NCI-H345 treated with DMSO at 0.1 percent for 48 hours (cell line): ENCODE data around the gene CTNNA1.

Experiments used
- DNase-seq: peaks from one replicate; lab custom pipeline; 2025; ENCODE audit not compliant: unreplicated experiment; lab: John Stamatoyannopoulos, UW

CTNNA1 gene

DNA sequence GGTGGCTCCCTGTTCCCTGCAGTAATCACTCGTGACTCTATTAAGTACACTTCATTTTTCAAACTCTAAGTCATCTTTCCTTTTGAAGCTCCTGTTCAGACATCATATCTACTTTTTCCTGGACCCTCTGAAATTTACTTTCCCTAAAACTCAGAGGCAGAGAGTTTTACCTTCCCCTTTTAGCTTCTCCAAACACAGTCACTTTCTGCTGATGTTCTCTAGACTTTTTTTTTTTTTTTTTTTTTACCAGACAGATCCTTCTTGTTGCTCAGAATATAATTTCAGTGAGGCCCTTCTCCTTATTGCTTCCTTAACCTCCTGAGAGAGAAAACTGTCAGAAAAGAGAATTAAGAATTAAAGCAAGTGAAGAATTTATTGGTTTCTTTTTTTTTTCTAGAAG is 208.5 kb downstream of the CTNNA1 start:
- DNase-seq: no peak

DNA sequence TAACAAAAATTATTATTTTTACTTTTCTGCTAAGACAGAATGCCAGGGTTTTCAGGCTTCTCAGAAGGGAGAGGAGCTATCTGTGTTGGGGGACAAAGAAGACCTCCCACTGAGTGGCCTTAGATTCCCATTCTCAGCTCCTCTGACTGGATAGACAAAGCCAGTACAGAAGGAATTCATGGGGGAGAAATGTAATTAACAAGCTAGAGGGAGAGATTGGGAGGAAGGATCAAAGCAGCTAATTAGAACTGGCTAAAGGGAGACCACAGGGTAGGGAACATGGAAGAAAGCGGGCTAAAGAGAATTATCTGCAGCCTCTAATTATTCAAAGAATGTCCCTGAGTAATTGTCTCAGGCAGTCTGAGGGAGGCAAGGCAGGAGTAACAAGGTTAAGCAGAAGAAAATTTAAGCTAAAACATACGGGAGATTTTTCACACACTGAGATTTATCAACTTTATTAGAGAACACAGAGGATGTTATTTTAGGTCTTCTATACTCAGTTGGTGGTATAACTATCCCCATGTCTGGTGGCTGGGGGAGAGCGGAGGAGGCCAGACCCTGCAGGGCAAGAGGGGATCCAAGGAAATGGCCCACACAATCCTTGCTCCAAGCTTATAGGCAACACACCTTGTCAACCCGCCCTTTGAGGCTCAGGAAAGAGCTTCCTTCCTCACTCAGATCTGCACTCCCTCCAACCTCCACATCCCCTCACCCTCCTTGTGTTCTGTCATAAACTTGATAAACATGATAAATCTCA is 209.6 kb downstream of the CTNNA1 start:
- DNase-seq: no peak

DNA sequence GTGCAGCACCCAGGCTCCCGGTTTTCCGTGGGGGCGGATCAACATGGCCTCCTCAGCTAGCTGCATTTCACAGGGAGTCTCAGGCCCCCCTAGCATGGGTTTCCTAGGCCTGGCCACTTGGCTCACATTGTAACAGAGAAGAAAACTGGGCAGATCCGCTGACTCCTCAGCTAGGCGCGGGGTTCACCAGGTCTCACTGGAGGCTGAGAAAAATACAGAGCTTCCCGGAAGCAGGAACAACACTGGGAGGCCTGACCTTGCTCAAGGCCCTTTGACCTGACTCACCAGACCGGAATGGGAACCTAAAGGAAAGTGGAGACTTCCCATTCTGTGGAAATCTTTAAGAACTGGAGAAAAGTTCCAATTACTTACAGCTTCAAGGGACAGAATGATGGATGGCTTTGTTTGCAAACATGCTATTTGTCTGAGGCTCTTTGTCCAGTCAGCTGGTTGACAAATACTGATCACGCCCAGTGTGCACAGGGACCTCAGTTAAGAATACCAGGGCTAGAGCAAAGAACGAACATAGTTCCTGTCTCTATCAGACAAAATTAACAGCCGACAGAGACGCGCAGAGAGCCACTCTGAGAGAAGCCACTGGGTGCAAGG is 210.6 kb downstream of the CTNNA1 start:
- no peak for DNase-seq

DNA sequence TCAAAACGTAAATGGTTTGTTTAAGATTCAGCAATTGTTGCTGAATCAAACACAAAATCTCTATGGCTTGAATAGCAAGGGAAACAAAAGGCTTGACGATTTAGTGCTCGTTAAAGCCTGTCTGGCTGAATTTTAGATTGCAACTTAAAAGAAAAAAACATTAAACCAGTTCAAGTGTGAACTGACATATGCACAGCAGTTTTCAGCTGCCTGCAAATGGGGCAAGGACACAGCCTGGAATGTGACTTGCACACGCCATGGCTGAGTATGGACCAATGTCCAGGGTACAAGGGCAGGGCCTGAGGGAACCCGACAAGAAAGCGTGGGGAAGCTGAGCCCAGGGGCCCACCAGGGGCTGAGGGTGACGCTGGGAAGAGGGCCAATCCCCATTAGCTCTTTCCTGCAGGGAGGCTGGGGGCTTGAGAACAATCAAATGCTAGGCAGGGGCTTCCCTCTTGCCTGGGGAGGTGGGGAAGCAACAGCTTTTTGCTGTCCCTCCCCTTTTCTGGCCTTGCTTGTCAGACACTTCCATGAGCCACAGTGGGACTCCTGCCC is 211.5 kb downstream of the CTNNA1 start:
- no peak for DNase-seq

DNA sequence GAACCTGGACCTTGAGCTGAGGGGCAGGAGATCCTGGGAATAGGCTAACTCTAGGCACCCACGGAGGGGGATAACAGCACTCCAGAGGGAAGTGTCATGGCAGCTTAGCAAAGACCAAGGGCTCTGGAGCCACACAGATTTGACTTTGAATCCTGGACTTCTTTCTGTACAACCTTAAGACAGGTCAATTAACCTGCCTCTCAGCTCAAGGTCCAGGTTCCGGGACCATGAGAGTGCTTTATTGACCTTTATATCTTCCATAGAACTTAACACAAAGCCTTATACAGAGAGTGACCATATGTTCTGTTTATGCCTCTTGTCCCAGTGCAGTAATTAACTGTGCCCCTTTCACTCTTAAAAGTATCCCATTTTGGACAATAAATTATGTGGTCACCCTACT is 212.4 kb downstream of the CTNNA1 start:
- no peak for DNase-seq

DNA sequence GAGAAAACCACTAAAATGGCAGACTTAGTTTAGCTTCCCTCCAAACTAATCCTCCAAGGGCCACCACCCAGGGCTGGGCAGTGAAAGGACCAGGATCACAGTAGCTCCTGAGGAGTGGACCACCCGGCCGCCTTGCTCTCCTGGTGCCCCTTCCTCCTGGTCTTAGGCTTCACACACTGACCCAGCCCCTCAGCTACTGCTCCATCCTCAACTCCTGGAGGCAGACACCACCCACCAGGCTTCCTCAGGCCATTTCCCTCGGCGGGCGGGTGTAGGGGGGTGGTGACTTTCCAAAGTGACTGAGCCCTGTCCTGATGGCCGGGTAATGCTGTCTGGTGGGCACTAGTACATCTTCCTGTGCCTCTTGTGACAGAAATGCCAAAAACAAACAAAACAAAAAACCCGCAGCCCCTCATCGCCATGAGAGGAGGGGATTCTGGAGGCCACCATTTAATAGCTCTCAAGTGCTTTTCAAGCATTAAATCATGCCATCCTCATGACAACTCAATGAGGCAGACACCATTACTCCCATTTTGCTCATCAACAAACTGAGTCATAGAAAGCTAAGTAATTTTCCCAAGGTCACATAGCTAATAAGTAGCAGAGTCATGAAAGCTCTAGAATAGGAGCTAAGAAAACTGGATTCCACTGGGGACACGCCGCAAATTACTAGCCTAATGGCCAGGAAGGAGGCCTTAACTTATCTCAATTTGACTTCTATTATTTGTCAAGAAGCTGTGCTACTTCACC is 213.2 kb downstream of the CTNNA1 start:
- DNase-seq: no peak

DNA sequence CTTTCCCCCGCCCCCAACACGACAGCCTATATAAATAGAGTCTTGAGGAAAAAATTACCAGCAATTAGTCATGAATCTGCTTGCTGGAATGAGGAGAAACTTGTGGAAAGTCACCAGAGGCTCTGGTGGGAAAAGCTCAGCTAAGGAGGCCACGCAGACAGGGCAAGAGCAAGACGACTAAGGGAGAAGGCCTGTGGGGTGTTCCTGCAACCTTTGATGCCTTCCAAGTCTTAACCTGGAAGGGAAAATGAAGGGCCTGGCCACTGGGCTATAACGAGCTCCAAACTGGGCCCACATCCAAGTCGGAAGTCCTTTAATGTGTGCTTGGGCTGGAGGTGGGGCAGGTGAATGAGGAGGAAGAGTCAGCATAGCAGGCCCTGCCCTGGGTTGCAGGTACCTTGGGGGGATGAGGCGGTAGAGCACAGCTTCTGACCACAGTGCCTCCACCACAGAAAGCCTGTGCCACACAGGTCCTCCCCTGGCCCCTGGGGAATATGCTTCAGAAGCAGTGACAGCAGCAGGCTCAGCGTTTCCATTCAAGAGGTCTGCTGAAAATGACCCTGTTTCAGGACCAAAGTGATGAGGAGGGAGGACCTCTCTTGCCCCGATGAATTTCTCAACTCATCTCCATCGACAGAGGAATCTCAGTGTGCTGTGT is 214.7 kb downstream of the CTNNA1 start:
- no peak for DNase-seq

DNA sequence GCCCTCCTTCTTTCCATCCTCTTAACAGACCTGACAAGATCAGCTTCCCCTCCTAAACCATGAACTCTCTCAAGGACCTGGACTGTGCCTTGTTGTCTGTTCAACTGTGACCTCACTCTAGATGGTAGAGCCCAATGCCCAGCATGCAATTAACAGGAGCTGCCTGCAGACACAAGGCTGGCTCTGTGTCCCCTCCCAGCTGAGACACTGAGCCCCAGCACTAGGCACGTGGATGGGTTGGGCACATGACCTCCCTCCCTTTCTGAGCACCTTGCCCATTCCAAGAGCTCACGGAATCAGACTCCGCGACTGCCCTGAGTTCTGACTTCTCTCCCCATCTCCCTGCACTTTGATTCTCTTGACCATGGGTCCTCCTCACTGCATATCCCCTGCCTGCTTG is 215.4 kb downstream of the CTNNA1 start:
- DNase-seq: no peak

DNA sequence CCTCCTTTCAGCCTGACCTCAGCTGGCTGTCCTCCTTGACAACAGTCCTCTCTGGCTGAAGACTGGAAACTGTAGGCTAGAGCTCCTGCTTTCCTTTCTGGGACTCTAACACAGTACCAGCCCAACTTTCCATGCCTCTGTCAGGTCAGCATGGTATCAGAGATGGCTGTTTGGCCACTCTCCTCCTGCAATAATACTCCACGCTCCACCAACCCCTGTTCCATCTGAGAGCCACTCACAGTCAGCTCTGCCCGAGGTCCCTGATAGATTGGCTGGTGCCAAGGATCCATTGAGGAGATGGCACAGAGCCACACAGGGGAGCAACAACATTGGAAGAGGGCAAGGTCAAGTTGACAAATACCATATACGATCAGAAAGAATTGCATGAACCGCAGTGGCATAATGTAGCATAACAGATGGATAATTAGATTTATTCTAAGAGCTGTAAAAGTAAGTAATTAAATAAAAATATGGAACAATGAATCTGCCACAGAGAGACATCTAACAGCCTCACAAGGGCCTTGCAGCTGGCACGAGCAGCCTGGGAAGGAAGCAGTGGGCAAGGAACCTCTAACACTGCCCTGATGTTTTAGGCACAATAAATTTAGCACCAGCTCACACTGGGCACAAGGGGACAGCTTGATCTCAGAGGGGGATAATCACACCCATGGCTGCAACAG is 216.2 kb downstream of the CTNNA1 start:
- DNase-seq: no peak

DNA sequence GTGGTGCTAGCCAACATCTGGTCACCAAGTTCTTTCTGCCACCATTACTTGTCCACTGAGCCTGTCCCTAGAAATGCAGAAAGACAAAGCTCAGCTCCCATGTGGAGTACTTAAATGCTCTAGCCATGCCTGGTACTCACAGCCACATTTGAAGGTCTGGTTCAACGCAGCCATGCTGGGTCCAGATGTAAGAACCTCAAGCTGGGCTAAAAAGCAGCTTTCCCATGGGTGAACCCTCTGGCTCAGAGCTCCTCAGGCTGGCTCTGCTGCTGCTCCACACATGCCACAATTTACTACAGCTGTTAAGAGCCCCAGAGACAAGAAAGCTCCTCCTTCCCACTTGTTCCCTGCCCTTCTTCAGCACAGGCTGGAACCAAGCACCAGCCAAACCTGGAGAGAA is 219.0 kb downstream of the CTNNA1 start:
- DNase-seq: no peak

DNA sequence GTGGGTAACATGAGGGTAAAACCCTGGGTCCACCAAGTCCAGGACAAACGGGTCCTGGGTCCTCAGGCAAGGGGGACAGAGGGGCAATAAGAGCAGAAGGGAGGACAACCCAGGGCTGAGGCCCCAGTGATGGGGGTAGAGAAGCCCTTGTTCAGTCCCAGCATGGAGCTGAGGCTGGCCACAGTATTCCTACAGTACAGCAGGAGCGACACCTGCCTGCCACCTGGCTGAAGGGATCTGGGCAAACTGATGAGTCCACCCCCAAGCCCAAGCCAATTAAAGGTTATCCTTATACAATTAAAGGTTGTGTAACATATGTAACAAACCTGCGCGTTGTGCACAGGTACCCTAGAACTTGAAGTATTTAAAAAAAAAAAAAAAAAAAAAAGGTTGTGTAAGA is 219.6 kb downstream of the CTNNA1 start:
- DNase-seq: no peak

DNA sequence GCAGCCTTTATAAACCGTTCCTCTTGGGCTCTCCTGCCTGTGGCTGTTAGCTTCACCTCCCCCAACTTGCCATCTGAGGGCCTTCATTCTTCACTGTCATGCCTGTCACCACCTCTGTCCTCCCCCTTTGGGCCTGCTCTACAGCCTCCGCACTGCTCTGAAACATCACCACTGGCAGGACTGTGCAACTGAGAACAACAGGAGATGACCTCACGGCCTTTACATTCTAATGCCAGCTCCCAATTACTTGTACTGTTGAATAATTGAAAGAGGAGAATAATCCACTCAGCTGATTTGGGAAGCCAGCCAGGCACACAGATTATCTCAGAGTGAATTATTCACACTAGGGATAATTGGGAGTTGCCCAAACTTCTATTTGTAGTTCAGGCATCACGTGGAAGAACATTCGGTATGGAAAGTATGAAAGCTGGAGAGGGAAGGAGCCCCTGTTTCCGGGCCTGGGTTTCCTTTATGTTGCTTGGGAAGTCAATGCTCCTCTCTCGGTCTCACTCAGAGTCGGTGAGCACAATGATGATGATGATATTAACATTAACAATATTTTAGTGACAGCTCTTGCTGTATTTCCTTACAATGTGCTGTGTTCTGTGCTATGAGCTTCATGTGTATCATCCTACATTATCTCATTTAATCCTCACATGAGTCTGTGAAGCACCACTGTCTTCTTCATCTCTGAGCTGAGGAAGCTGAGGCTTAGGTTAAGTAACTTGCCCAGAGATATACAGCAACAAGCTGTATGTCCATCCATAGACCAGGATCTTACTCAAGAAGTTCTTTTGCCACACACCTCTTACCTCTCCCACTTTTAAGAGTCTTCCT is 221.2 kb downstream of the CTNNA1 start:
- no peak for DNase-seq

DNA sequence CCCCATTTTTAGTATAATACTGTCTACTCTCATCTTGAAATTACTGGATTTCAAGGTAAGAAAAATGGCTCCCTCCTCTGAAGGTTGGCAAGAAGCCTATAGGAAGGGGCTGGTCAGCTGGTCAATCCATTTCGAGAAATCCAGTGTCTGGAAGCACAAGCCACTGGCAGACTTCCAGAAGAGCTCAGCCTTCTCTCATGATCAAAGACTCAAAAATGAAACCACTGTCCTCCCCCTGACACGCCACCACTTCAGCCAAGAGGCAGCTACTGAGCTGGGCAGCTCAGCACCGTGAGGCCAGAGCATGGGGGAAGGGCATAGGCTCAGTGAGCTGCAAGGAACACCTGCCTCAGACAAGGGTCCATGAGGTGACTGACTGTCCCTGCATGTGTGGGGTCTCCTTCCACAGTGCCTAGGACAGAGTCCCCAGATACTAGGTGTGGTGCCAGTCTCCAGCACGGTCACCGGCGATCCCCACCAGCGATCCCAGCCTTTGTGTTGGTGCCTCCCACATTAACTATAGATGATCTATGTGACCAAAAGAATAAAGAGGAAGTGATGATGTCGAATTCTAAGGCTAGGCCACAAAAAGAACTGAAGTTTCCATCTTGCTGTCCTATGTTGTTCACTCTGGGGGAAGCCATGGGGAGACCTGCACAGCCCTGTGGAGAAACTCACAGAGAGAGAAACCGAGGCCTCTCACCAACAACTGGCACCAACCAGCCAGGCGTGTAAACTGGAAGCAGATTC is 222.0 kb downstream of the CTNNA1 start:
- no peak for DNase-seq

DNA sequence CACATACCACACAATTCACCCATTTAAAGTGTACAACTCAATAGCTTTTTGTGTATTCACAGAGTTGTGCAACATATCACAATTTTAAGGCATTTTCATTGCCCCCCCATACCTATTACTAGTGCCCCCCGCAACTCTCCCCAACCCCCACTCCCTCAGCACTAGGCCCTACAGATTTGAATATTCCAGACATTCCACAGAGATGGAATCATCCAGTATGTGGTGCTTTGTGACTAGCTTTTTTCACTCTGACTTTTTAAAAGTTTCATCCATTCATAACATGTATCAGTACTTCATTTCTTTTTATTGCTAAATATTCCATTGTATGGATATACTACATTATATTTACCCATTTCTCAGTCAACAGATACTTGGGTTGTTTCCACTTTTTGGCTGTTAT is 224.9 kb downstream of the CTNNA1 start:
- DNase-seq: no peak

DNA sequence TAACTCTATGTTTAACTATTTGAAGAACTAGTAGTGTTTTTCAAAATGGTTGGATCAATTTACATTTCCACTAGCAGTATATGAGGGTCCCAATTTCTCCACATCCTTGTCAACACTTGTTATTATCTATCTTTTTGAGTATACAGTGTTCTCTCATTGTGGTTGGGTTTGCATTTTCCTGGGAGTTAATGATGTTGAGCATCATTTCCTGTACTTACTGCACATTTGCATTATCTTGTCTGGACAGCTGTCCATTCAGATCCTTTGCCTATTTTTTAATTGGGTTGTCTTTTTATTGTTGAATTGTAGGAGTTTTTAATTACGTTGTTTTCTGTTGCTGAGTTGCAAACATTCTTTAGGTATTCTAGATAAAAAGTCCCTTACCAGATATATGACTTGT is 225.4 kb downstream of the CTNNA1 start:
- DNase-seq: no peak

DNA sequence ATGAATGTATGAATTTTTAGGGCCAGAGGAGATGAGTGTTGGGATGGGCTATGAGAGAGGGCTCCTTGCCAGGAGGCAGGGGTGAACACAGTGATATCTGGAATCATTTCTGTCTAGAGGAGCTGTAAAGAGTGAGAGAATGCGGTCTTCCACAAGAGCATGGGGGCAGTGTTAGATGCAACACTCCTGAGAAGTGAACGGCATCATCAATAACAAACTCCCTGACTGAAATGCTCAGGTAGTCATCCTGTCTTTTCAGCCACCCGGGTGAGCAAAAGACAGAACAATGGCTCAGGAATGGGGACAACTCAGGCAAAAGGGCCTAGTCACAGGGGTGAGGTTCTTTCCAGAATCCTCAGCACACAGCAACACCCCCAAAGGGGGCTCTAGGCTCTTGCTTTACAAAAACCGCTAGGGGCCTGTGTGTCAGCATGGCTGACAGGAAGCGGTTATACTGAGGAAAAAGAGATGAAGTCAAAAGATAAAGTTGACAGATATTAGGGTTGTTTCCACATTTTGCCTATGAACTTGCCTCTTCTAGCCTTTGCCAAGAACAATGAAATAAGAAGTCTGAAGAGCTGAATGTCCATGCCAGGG is 226.6 kb downstream of the CTNNA1 start:
- DNase-seq: no peak

DNA sequence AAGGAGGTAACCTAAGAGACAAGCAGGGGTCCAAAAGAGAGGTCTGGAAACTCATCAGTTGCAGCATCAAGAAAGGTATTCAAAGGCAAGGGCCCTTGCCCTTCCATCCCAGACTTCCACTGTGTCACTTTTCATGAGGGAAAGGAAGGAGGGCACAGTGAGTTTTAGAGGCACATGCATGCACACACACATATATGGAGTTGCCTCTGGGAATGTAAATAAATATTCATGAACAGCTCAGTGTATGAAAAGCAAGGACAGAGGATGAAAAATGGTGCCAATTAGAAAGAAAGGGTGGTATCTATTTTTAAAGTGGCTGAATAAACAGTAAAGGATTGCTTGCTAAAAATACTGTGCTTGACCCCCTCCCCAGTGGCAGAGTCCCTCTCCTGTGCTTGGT is 227.2 kb downstream of the CTNNA1 start:
- DNase-seq: no peak

DNA sequence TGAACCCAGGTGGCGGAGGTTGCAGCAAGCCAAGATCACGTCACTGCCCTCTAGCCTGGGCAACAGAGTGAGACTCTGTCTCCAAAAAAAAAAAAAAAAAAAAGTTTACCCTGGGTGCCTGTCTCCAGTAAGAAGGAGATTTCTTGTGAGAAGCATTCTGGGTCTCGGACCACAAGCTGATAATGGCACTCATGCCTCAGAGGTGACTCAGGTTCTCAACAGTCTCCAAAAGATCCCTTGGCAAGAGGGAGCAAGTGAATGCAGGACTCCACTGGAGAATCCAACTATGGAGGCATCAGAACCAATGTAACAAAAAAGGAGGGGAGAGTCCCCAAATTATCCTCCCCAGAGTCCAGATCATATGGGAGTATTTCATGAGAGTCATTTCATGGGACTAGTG is 227.9 kb downstream of the CTNNA1 start:
- no peak for DNase-seq

DNA sequence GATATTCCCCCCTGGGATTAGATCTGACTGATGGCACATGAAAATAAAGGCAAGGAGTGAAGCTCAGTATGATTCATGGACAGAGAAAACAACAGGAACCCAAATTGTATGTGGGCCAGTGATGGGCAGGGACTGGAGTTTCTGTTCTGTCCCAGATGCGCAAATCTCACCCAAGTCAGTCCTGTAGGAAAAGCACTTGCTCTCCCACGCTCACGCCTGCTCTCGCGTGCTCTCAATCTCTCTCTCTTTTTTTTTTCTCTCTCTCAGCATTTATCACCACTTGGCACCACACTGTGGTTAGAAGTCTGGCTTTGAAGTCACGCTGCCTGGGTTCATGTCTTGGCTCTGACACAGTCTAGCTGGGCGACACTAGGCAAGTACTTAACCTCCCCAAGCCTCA is 228.4 kb downstream of the CTNNA1 start:
- DNase-seq: no peak
